HG03565 (cell line): Measurements from ENCODE around the gene FAM228A.
"Not testable (repeated sequence)": the region's sequence is repeated elsewhere in the genome, so short reads cannot be mapped to it uniquely, and the experiment has no call there.

Experiments used
- ATAC-seq: cut with Tn5 transposase; IDR thresholded peaks from one replicate; pipeline ENCODE4 v1.9.1; 2021; ENCODE audit warnings: mild to moderate bottlenecking, moderate library complexity; ENCODE audit not compliant: unreplicated experiment

Gene FAM228A

GRCh38 chr2:24190503-24190902, 15.7 kb downstream of the FAM228A start:
- no peak for ATAC-seq

DNA sequence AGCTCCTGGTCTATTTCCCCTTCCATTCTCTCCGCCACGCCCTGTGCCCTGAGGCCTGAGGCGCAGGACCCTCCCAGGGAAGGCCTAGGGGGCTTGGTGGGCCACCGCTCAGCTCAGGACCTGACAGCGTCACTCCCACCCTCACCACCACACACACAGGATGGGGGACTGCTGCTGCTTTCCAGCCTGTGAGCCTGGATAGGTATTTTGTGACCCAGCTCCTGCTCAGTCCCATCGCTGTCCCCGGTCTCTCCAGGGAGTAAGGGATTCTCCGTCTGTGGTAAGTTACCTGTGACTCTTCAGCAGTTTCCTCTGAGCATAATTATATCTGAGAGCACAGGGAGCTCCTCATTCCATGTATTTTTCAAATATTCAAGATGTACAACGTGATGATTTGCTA, 16.3 kb downstream of the FAM228A start:
- ATAC-seq: no peak

DNA sequence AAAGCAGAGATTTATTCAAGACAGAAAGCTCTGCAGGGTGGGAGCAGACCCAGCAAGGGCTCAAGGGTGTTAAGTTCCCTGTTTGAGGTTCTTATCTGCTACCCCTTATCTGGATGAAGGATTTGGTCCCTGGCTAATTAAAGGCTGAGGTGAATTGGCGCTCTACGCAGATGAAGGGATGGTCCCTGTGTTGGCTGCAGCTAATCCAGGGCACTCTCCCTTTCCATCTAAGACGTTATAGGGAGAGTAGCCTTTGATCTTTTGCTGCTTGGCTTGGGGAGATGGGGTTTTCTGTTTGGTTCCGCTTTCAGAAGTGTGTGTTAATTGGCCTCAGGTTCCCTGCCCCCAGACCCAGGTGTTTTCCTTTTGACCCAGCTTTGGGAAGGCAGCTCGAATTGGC, 17.0 kb downstream of the FAM228A start:
- no peak for ATAC-seq

DNA sequence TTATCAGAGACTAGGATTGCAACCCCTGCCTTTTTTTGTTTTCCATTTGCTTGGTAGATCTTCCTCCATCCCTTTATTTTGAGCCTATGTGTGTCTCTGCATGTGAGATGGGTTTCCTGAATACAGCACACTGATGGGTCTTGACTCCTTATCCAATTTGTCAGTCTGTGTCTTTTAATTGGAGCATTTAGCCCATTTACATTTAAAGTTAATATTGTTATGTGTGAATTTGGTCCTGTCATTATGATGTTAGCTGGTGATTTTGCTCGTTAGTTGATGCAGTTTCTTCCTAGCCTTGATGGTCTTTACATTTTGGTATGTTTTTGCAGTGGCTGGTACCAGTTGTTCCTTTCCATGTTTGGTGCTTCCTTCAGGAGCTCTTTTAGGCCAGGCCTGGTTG, 22.4 kb downstream of the FAM228A start:
- not testable (repeated sequence) for ATAC-seq

GRCh38 chr2:24199968-24200590, 25.2 kb downstream of the FAM228A start:
- no peak for ATAC-seq

DNA sequence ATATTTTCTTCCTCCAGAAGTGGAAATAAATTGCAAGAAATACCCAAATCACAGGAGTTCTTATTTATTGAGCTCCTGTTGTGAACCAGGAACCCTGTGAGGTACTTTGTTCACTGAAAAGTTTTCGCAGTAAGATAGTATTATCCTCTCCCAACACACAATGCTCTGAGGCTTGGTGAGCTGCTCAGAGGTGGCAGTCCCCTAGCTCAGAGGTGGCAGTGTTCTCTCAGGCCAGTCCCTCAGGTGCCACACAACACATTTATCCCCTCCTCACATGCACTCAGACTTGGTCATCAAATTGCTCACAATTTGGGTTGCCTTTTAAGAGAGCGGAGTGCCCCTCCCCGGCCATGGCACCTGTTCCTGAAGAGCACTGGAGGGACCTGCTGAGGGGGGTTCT, 25.9 kb downstream of the FAM228A start:
- no peak for ATAC-seq

DNA sequence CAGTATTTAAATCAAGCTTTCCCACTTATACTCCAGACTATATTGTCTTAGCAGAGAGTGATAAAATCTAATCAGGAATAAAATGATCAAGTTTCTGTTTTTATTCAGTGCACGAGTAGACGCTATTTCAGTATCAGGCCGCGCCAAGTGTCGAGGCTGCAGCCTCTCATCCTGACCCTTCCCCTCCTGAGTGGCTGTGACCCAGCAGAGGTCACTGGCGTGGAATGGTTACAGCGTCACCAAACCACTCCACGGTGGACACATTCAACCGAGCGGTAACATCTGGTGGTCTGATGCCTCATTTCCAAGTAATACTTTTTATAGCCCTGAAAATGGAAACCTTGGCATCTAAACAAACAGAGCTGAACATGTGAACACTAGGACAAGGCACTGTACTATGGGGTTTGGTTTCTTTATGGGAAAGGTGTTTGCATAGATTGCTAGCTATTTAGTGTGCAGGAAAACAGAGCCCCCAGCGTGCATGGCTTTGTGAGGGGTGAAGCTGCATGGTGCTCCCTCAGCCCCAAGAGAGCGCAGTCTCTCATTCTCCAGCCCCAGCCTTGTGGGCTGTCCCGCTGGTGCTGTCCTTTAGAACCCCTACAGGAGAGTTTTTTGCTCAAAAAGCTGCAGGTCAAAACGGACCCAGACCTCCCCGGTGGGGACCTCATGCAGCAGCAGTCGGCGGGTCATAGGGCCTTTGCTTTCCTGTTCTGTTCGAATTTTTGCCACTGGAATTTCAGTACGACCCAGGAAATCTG, 28.4 kb downstream of the FAM228A start:
- ATAC-seq: no peak

DNA sequence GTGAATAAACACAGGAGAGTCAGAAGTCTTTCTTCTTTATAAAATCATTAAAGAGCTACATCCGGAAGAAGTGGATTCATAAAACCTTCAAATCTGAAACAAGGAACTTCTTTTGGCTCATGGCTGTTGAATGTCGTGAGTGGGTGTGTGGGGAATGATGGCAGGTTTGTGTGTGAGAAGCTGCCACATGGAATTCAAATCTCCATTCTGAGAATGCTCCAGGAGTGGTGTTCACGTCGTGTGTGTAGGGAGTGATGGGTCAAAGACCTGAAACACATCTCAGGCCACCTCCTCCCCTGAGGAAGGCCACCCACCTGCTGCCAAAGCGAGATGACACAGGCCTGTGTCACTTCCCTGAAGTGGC, 28.9 kb downstream of the FAM228A start:
- ATAC-seq: no peak

- ATAC-seq: no peak
Observed at GRCh38 chr2:24204505-24204904, 29.7 kb downstream of the FAM228A start.

- no peak for ATAC-seq
Observed at GRCh38 chr2:24205131-24205530, 30.3 kb downstream of the FAM228A start.

GRCh38 chr2:24206242-24206641, 31.4 kb downstream of the FAM228A start:
- no peak for ATAC-seq

GRCh38 chr2:24206714-24207113, 31.9 kb downstream of the FAM228A start:
- no peak for ATAC-seq

DNA sequence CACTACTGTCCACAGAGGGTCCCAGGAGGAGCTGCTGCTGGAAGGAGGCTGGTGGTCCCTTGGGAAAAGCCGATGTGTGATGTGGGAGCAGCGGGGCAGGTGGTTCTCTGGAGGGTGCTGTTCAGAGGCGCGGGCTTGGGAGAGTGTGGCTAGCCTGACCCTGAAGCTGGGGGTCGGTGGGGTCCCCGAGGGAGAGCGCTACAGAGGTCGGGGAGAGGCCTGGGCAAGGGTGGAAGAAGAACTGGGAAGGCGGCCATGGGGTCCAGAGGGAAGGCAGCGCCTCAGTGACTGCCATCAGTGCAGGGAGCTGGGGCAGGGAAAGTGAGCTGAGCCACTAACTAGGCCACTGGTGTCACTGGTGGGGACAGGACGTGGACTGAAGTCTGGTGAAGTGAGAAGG, 32.5 kb downstream of the FAM228A start:
- ATAC-seq: no peak

GRCh38 chr2:24208490-24208889, 33.6 kb downstream of the FAM228A start:
- ATAC-seq: no peak

- ATAC-seq: no peak
Observed at GRCh38 chr2:24209389-24210105, 34.7 kb downstream of the FAM228A start.

DNA sequence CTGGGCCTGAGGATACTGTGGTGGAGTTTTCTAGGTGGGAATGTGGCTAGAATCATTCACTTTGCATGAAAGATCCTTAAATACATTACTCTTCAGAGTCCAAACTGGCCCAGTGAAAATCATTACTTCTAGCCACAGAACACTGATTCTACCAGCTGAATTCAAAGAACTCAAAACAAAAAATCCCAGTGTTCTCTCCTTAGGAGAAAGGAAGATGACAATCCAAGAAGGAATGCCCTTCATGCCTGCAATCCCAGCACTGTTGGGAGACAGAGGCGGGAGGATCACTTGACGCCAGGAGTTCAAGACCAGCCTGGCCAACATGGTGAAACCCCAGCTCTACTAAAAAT, 35.2 kb downstream of the FAM228A start:
- no peak for ATAC-seq

DNA sequence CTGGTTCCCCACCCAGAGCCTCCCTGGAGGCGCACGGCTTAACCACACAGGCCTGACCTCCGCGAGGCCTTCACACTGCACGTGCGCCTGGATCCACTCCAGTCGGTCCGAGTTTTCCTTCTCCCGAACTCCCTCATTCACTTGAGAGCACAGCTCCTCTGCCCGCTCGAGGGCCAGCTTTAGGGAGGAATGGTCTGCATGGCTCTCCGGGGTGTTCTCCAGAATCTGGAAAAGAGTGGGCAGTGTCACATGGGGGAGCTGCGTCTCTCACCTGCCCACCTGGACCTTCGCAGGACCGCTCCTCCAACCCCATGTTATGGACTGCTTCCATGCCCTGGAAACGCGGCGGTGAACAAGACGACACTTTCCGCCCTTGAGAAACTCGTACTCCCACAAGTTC, 35.9 kb downstream of the FAM228A start:
- ATAC-seq: no peak

GRCh38 chr2:24211408-24211807, 36.6 kb downstream of the FAM228A start:
- ATAC-seq: no peak

DNA sequence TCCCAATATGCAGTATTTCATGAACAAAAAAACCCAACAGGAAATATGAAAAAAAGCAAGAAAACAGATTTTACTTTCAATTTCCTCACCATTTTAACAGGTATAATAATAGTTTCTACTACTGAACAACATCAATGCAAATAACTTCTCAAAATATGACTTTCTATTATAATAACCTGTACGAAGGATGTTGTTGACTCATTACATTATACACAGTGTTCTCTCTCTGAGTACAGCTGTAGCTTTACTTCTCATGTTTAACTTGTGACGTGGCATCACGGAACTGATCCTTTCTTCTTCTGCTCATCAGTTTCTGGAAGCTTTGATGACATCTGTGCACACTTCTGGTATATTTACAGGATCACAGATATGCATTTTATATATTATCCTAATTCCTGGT, 40.0 kb downstream of the FAM228A start:
- ATAC-seq: peak; percentile 95

GRCh38 chr2:24220554-24221291, 45.9 kb downstream of the FAM228A start:
- ATAC-seq: no peak

- ATAC-seq: no peak
Observed at GRCh38 chr2:24221343-24222050, 46.6 kb downstream of the FAM228A start.
